Fibroblast of skin of left biceps (primary cell): ENCODE measurements around the gene FLOT2.
"Not testable (repeated sequence)": the region's sequence is repeated elsewhere in the genome, so short reads cannot be mapped to it uniquely, and the experiment has no call there.

ENCODE experiments used
- DNase-seq, 2 experiments: peaks; one replicate each; pipeline ENCODE4 v3.0.0-alpha.2; 2013; ENCODE audit warnings: low read depth in 2 of 2

Gene FLOT2

GRCh38 chr17:28896491-28896883, 1.0 kb downstream of the FLOT2 start:
- no peak for DNase-seq

GRCh38 chr17:28895794-28896447, 1.6 kb downstream of the FLOT2 start:
- DNase-seq = no peak

- not testable (repeated sequence) for DNase-seq
Measured at GRCh38 chr17:28893248-28894183, 4.0 kb downstream of the FLOT2 start.

GRCh38 chr17:28892024-28892423, 5.5 kb downstream of the FLOT2 start:
- DNase-seq = no peak

- DNase-seq = no peak
Measured at GRCh38 chr17:28891201-28891600, 6.3 kb downstream of the FLOT2 start.

- no peak for DNase-seq
Measured at GRCh38 chr17:28889996-28890395, 7.5 kb downstream of the FLOT2 start.

- DNase-seq = no peak
Measured at GRCh38 chr17:28888832-28889231, 8.7 kb downstream of the FLOT2 start.

- DNase-seq = no peak
Measured at GRCh38 chr17:28887871-28888471, 9.6 kb downstream of the FLOT2 start.

GRCh38 chr17:28885951-28886350, 11.6 kb downstream of the FLOT2 start:
- no peak for DNase-seq

- DNase-seq = no peak
Measured at GRCh38 chr17:28885363-28885762, 12.2 kb downstream of the FLOT2 start.

GRCh38 chr17:28883967-28884702, 13.4 kb downstream of the FLOT2 start:
- no peak for DNase-seq

- DNase-seq = no peak
Measured at GRCh38 chr17:28882154-28882895, 15.2 kb downstream of the FLOT2 start.

- DNase-seq = no peak
Measured at GRCh38 chr17:28881533-28882056, 15.9 kb downstream of the FLOT2 start.

GRCh38 chr17:28880572-28880945, 17.0 kb downstream of the FLOT2 start:
- no peak for DNase-seq

- DNase-seq = no peak
Measured at GRCh38 chr17:28879886-28880571, 17.5 kb downstream of the FLOT2 start.

GRCh38 chr17:28878981-28879380, 18.6 kb downstream of the FLOT2 start:
- DNase-seq = no peak

- DNase-seq = no peak
Measured at GRCh38 chr17:28878158-28878910, 19.2 kb downstream of the FLOT2 start.

GRCh38 chr17:28877150-28877711, 20.3 kb downstream of the FLOT2 start:
- not testable (repeated sequence) for DNase-seq

- no peak for DNase-seq
Measured at GRCh38 chr17:28875848-28876550, 21.5 kb downstream of the FLOT2 start.
